Lower leg skin (tissue), 4 donors: ENCODE results near the gene DHPS. TPM values are rescaled to one million over a fixed set of nuclear protein-coding genes. Genes with fewer than 3 reads are reported as not detected.

Experiments
- DNase-seq, 2 donors: peaks; one replicate each; pipeline ENCODE4 v3.0.0-alpha.2; 2019; ENCODE audit warnings: low spot score in 2 of 2
- H3K4me3 ChIP-seq: fragments of 200-600 bp; sonication (generic); 2 replicates; pipeline ENCODE4 v1.5.1; 2017; ENCODE audit warnings: mild to moderate bottlenecking, low read depth; ENCODE audit not compliant: poor library complexity, severe bottlenecking
- CTCF ChIP-seq, 3 donors: fragments of 450-650 bp; IDR thresholded peaks; one replicate each; pipeline ENCODE4 v1.5.1; 2016; ENCODE audit warnings: antibody characterized with exemption in 3 of 3, mild to moderate bottlenecking in 3 of 3, moderate library complexity in 2 of 3
- POLR2A ChIP-seq, 2 donors: fragments of 450-650 bp; IDR thresholded peaks; one replicate each; pipeline ENCODE4 v1.6.1; 2016 to 2017; ENCODE audit warnings: antibody characterized with exemption in 2 of 2, mild to moderate bottlenecking in 1 of 2, moderate library complexity in 1 of 2
- WGBS, 2 donors: methylation state at CpG; one replicate each; pipeline ENCODE4 v1.1.5; 2018; 5-methylcytosine and 5-hydroxymethylcytosine counted together
- intact Hi-C: fragments of 100-400 bp; cut with DNase I; formaldehyde crosslinking; loops from one replicate; pipeline ENCODE4 v1.15.0; 2023; ENCODE audit warnings: low total_unique reads
- total RNA-seq, 4 donors: library from RNA; depleted of rRNA; stranded (reverse); fragments of >200 nt; gene quantifications; one replicate each; pipeline ENCODE4 v1.1.0, GENCODE V29; 2016

DHPS gene
- total RNA-seq, 4 donors from 2014 or later: 101 to 218 (median 159) TPM

GRCh38 chr19:12694641-12695040, 13.0 kb upstream of the DHPS start:
- intact Hi-C loops: no loop called here
- 92 to 93% methylated on average over 15 of the region's 16 CpGs for WGBS, 2 donors
- no peak overlapping the region for H3K4me3 ChIP-seq
- no peak for DNase-seq
- TF ChIP-seq POLR2A (IDR thresholded peaks at IDR 0.05): no peak
- no peak for TF ChIP-seq CTCF (IDR thresholded peaks at IDR 0.05)

GRCh38 chr19:12692960-12693359, 11.3 kb upstream of the DHPS start:
- 83 to 95% methylated on average over 3 to 5 of the region's 5 CpGs for WGBS, 2 donors
- TF ChIP-seq CTCF (IDR thresholded peaks at IDR 0.05) (no peak), POLR2A (IDR thresholded peaks at IDR 0.05) (no peak)
- H3K4me3 ChIP-seq: no peak overlapping the region
- no peak for DNase-seq
- intact Hi-C loops: no loop called here

GRCh38 chr19:12689581-12690216, 8.0 kb upstream of the DHPS start:
- WGBS, 2 donors: 78% methylated on average over 18 to 19 of the region's 26 CpGs
- intact Hi-C loops: no loop called here
- DNase-seq: no peak
- H3K4me3 ChIP-seq: no peak overlapping the region
- no peak for TF ChIP-seq CTCF (IDR thresholded peaks at IDR 0.05)
- no peak for TF ChIP-seq POLR2A (IDR thresholded peaks at IDR 0.05)

GRCh38 chr19:12689012-12689411, 7.3 kb upstream of the DHPS start:
- WGBS, 2 donors: 90 to 94% methylated on average over 7 to 12 of the region's 12 CpGs

GRCh38 chr19:12687496-12688196, 6.0 kb upstream of the DHPS start, which contains the start of gene GNG14:
GNG14 (plus strand) TSS chr19:12687998; CDS start chr19:12688049, 51 bp downstream.
- TF ChIP-seq POLR2A (IDR thresholded peaks at IDR 0.05): no peak
- TF ChIP-seq CTCF (IDR thresholded peaks at IDR 0.05): no peak
- no peak for DNase-seq
- no peak within 1 kb of the TSS for H3K4me3 ChIP-seq
- WGBS, 2 donors: 81 to 87% methylated on average over 9 of the region's 9 CpGs
- intact Hi-C loops: no loop called here

More at GRCh38 chr19:12689012-12689411, 7.3 kb upstream of the DHPS start:
- H3K4me3 ChIP-seq: no peak overlapping the region
- intact Hi-C loops: no loop called here
- TF ChIP-seq POLR2A (IDR thresholded peaks at IDR 0.05) (no peak), CTCF (IDR thresholded peaks at IDR 0.05) (no peak)
- DNase-seq: no peak
